Effector CD4-positive, alpha-beta T cell (primary cell): ENCODE results near the gene PFDN1.

ENCODE experiments used
- DNase-seq: peaks from one replicate; pipeline ENCODE4 v3.0.0-alpha.2; 2020

The PFDN1 gene

DNA sequence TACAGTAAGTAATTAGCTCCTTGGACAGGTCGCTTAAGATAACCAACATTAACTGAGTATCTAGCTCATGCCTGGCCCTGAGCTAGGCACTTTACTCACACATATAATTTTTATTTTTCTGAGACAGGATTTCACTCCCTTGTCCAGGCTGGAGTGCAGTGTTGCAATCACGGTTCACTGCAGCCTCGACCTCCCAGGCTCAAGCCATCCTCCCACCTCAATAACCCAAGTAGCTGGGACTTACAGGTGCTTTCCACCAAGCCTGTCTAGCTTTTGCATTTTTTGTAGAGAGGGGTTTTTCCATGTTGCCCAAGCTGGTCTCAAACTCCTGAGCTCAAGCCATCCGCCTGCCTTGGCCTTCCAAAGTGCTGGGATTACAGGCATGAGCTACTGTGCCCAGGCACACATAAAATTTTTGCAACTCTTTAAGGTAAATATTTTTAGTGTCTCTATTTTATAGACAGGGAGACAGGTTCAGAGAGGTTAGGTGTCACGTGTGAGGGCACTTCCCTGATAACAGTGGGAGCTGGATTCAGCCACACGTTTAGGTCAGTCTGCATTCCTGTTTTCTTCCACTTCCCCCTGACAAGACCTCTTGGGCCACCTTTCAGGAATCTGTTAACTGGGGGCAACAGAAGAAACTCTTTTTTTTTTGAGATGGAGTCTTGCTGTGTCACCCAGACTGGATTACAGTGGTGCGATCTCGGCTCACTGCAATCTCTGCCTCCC lies 25.3 kb upstream of the PFDN1 start:
- no peak for DNase-seq

DNA sequence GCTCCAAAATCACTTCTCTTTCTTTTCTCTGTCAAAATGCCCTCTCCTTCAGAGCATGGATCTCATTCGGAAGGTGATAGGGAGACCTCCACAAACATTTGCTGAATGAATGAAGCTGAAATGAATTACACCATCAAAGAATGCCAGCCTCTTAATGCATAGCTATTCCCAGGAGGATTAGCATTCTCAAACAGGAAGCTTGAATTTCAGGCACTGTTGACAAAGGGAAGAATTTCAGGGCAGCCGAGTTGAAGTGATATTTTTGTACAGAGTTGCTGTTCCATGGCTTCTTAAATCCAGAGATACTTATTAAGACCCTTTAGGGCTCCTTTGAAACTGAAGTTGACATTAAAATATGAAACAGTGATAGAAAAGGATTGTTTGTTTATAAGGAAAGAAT lies 24.7 kb upstream of the PFDN1 start:
- no peak for DNase-seq

DNA sequence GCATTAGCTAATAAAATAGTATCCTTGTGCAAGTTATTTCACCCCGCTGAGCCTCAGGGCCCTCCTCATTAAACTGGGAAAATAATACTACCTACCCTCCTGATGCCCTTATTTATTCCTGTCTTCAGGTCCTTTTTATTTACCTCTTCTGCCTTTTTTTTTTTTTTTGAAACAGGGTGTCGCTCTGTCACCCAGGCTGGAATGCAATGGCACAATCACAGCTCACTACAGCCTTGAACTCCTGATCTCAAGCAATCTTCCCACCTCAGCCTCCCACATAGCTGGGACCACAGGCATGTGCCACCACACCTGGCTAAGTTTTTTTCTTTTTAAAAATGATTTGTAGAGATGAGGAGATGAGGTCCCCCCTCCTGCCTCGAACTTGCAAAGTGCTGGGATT lies 22.6 kb upstream of the PFDN1 start:
- no peak for DNase-seq

DNA sequence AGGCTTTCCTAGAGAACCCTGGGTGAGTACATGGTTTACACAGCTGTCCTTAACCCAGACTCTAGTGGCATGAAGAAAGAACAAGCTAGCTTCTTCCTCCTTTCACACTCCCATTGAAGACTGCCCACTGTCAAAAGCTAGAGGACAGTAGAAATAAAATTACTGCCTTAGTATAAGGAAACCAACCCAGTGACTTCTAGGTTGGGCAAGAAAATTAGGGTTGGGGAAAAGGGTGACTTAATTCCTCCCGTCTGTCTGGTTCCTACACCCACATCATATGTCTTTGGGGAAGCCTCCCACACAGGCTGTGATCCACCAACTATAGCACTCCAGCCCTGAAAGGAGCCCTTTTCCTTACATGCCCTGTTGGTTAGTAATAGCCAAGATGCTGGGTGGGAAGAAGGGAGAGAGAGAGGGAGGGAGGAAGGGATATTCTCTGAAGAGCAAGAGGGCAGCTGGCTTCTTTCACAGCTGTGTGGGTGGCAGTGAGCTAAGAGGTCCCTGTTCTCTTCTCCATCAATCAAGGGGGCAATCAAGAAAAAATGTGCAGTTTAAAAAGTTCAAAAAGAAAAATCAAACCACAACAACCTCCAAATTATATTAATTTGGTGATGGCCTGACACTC lies 21.8 kb upstream of the PFDN1 start:
- no peak for DNase-seq

DNA sequence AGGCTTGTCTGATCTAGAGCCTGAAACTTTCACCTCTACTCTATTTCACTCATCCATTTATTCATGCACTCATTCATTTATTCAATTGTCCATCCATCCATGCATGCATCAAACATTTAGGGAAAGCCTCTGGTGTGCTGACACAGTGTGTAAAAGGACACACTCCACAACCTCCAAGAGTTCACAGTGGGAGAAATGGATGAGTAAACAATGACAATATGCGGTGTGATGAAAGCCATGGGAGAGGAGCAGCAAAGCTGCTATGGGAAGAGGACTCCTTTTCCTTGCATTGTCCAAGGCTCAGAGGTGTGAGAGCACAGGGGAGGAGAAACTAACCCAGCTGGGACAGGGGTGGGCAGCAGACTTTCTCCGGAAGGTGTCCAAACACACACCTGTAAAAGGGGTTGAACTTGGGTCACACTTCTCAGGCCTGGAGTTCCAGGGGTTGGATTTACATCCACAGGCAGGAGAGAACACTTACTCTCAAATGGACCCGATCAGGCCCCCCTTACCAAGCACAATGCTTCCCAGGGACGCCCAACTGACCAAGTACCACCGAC lies 21.2 kb upstream of the PFDN1 start:
- no peak for DNase-seq

DNA sequence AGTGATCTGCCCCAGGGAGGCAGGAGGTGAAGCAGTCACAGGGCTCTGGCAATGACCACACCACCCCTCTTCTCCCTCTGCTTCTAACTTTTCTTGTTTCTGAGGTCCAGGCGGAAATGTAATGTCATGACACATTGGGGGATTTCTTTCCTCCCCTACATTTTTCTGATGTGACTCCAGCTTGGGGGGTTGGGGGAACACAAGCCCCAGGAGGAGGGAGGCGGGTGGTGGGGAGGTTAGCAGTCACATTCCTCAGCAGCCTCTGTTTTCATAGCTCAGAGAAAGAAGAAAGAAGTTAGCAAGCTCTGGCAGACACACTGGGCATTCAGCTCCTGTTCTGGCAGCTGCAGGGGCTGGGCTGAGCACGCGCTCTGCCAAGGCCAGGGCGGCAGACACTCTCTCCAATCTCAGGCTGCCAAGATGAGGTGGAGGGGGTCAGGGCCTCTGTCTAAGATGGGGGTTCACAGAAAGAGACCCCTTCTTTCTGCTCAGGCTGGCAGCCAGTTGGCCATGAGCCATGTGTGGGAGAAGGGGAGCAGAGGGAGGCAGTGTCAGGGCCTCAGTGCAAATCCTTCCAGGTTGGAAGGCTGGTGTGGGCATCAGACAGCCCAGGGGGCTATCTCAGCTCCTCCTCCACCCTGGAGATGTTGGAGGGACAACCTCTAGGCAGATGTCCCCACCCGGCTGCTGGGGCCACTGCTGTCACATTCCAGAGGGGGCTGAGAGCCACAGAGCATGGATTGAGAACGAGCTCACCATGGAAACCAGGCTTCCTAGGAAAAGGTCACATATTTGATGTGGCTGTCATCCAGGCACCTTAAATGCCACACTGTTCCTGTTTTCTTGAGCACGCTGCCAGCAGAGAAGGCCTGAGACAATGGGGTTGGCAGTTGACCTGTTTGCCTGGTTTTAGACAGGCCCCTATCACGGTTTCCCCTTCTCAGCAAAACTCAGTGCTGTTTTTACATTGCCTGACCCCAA lies 20.1 kb upstream of the PFDN1 start:
- no peak for DNase-seq

DNA sequence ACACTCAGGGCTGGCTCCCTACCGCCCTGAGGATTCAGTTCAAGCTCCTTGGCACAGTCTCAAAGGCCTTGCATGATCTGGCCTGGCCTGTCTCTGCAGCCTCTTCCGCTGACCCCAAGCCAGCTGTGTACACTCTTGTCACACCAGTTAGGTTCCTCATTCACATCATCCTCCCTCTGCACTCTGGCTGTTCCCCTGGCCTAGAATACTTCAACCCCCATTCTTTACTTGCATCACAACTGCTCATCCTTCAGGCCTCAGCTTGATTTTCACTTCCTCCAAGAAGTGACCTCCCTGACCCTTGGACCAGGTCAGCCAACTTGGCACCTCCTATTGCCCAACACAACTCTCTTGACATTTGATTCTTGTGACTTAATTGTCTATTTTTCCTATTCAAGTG lies 18.9 kb upstream of the PFDN1 start:
- no peak for DNase-seq

DNA sequence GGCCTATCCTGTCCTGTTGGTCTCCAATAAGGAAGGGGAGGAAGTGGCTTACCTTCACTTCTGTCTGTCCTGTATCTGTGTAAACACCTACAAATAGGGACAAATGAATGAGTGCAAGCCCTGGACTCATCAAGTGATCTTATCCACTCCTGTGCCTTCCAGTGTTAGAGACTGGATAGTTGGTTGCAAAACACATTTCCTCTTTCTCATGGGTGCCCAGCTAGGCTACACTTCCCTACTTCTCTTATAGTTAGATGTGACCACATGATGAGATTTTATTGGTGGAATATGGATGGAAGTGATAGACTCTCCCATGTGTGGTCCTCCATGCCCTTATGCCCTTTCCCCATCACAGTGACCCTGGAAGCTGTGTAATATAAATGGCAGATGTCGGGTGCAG lies 16.9 kb upstream of the PFDN1 start:
- no peak for DNase-seq

DNA sequence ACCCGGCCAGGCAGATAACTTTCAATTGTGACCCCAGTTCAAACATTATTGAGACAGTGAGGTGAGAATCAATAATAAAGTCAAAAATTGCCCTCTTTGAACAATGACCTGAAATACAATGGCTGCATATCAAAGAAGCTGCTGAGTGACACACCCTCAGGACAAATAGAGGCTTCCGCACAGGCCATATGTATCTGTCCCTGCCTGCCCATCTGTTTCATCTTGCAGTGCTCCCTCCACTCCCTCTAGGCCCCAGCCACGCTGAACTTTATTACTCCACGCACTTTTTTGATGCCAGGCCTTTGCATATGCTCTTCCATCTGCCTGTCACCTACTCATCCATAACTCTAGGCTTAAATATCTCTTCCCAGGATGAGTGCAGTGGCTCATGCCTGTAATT lies 15.9 kb upstream of the PFDN1 start:
- no peak for DNase-seq

DNA sequence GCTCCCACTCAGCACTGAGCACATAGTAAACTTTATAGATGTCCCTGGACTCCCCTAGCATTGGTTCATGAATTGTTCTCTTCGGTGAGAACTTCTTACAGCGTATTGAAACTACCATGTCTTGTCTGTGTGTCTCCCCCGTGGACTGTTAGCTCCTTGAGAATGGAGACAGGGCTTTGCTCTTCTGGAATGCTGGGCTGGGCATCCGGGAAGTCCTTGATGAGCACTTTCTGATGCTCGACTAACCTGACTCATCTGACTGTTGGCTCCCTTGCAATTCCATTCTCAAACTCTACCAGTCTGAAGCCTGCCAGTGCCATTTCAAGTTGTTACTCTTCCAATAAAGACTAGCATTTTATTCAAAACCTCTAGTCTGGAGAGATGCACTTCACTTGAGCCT lies 15.0 kb upstream of the PFDN1 start:
- DNase-seq: no peak

DNA sequence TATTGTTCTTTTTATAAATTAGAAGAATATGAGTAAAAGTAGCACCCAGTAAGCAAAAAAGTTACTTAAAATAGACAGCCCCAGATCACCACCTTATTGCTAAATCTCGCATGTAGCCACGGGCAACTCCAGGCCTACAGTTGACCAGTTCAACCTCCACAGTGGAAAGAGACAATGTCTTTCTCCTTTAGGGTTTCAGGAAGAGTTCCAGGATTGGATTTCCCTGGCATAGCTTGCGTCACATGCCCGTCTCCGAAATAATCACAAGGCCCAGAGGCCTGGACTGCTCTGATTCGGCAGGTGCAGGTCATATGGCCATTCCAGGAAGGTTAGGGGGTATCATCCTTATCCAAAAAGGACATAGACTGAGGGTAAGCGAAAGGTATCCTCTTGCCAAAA lies 9.9 kb upstream of the PFDN1 start:
- no peak for DNase-seq

DNA sequence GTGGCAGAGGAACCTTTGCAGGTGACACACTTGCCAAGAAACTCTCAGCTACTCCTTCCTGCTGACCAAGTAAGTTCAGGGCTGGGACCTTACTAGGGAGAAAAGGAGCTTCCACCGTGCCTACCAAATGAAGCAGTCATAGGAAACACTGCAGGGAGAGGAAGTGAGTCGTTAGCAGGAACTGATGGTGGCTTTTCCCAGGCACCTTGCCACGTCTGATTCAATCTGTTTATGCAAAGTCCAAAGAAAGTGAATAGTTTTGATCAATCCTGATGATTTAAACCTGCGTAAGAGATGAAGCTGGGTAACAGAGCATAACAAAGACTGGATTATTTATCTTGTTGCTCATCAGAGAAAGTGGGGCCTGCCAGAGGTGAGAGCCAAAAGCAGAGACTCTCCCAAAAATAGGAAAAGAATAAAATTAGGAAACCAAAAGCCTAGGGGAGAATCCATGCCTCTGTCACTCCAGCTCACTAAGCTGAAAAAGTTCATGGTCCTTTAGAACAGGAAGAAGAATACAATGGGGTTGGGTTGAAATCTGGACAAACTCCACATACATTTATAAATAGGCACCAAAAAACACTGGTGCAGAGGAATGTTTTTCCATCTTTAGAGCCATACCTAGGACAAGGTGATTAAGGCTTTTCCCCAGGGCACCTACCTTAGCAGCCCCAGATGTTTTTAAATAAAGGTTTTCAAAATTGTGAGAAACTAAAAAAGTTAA lies 9.3 kb upstream of the PFDN1 start:
- DNase-seq: no peak

DNA sequence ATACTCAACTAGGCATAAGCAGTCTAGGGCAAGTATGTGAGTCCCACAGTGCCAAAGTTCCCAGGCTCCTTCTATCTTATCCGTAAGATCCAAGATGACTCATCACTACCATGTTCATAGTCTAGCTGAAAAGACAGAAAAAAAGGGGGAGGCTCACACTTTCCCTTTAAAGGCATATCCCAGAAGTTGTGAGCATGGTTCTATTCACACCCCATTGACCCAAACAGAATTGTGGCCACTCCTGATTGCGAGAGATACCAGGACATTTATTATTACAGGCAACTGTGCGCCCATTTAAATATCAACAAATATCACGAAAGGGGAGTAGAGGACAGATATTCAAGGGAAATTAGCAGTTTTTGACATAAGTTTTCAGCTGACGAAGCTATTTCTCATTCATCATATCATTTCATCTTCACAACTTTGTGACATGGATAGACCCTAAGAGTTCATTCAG lies 8.1 kb upstream of the PFDN1 start:
- no peak for DNase-seq

DNA sequence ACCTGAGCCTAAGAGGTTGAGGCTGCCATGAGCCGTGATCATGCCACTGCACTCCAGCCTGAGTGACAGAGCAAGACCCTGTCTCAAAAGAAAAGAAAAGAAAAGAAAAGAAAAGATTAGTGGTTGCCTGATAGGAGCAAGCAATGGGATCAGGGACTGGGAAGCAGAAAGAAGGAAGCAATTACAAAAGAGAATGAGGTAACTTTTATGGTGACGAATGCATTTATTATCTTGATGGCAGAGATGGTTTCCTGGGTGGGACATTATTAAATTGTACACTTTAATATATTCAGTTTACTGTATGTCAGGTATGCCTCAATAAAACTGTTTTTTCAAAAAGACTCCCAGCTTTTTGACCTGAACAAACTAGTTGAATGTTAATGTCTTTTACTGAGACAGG lies 7.5 kb upstream of the PFDN1 start:
- no peak for DNase-seq

DNA sequence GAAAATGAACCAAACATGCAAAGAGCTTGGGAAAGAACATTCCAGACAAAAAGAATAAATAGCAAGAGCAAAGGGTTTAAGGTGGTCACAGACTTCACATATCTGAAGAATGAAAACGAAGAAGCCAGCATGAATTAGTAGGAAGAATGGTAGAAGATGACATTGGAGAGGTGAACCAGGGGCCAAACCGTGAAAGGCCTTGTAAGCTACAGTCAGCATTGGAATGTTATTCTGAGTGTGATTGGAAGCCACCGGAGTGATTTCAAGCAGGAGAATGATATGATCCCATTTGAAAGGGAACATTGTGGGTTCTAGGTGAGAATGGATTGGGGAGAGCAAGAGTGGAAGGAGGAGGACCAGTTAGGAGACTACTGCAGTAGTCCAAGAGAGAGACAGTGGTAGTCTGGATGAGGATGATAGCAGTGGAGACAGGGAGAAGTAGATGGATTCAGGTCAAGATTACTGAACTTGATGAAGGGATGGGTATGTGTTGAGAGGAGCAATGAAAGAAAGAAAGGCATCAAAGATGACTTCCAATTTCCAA lies 6.9 kb upstream of the PFDN1 start:
- DNase-seq: no peak

DNA sequence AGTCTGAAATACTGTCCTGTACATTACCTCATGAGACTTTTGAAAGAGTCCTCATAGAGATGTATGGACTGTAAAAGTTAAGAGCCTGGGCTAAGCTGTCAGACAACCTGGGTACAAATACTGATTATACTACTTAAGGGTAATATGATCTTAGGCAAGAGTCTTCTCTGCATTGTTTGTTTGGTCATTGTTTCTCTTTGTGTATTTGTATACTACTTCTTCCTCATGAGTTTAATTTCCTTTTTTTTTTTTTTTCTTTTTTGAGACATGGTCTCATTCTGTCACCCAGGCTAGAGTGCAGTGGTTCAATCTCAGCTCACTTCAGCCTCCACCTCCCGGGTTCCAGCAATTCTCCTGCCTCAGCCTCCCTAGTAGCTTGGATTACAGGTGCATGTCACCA lies 2.6 kb upstream of the PFDN1 start:
- no peak for DNase-seq

DNA sequence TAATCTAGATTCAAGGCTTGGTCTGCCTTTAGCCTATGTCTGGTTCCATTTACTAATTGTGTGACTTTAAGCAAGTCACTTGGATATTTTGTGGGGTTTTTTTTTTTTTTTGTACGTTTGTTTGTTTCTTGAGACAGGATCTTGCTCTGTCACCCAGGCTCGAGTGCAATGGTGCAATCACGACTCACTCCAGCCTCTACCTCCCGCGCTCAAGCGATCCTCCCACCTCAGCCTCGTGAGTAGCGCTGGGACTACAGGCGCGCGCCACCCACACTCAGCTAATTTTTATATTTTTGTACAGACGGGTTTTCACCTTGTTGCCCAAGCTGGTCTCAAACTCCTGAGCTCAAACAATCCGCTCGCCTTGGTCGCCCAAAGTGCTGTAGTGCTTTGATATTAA lies 1.1 kb upstream of the PFDN1 start:
- DNase-seq: no peak

DNA sequence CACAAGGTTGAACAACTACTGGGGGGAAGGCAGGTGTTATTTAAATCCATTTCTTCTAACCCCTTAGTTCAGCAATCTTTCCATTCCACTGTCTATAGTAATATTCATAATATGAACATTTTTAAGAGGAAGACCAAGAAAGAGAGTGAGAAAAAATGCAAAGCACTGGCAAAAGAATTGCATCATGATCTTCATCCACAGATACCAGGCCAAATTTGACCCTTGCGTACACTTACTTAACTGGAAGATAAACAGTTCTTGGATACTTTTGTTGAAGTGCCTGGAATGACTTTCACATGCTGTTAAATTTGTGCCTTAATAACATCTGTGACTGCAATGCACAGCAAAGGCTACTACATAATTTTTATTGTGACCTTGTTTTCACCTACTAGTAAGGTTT lies 1.8 kb downstream of the PFDN1 start:
- no peak for DNase-seq

DNA sequence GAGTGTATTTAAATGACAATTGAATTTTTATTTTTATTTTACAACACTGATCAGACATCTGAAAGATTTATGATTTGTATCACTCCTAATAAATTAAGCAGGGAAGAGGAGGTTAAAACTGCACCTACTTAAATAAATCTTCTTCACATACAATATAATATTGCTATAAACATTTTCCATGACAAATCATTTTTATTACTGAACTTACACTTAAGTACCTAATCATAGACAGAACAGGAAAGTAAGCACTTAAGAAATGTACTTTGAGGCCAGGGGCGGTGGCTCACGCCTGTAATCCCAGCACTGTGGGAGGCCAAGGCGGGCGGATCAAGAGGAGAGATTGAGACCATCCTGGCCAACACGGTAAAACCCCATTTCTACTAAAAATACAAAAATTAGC lies 3.8 kb downstream of the PFDN1 start:
- DNase-seq: no peak

DNA sequence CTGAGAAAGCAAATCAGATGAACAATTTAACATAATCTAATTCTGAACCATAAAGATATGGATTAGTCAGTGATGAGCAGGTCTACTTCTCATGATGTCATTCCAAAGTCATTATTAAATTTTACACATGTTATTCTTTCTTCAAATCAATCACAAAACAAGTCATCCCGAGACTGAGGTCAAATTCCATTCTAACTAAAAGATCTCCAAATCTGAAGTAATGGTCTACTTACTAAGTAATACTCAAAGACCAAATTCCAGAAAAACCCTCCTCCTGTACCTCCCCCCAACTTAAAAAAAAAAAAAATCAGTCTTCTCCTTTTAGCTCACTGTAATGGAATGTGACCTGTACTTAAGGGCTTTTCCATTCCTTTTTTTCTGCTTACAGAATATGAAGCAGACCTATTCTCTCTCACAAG lies 4.7 kb downstream of the PFDN1 start:
- no peak for DNase-seq

DNA sequence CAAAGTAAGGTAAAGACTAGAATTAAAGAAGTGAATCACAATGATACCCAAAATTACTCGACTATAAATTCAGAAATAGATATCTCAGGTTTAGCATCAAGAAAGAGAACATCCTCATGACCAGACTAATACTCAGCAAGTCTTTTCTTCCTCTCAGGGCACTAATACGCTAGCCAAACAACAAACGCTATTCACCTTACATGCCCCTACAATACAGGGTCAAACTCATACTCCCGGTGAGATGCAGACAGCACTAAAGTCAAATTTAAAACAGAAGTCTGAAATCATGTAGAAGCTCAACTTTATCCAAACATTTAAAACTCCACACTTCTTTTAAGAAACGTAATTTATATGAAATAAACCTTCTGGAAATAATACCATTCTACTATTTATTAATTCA lies 5.6 kb downstream of the PFDN1 start:
- DNase-seq: no peak

DNA sequence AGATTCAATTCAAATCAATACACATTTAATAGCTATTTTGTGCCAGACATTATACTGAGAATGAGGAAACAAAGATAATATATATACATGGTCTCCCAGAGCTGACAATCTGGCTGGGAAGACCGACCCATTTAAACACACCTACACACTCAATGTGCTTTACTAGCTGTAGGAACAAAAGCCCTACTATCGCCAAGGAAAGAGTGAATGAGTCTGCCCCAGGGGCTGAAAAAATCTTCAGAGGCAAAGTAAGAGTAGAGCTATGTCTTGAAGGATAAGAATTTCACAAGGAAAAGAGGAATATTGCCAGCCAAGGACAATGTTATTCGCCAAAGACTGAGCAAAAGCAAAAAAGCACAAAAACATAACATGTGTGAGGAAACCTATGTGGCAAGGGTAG lies 6.6 kb downstream of the PFDN1 start:
- no peak for DNase-seq
